HepG2 (cell line): ENCODE data around the gene HYAL1. TPM values are rescaled to one million over a fixed set of nuclear protein-coding genes. Genes with fewer than 3 reads are reported as not detected.
A peak's percentile ranks its signal among the peaks of the same experiment; 100 is the strongest.

Experiments used
- AGO2 ChIP-seq: fragments of 200-400 bp; formaldehyde crosslinking; optimal IDR thresholded peaks from 2 replicates; pipeline ENCODE3; 2017; ENCODE audit warnings: mild to moderate bottlenecking, low read depth, low read length, moderate library complexity
- CBX1 ChIP-seq: IDR thresholded peaks from one replicate; pipeline ENCODE4 v1.6.1; 2016; ENCODE audit warnings: antibody characterized with exemption, low read depth
- ELF1 ChIP-seq: sonication (generic); formaldehyde crosslinking; IDR thresholded peaks from 2 replicates; pipeline ENCODE4 v1.4.0; 2020; ENCODE audit warnings: missing genetic modification reagents
- FOXC1 ChIP-seq: sonication (generic); formaldehyde crosslinking; IDR thresholded peaks from 2 replicates; pipeline ENCODE4 v1.8.0; 2022; ENCODE audit warnings: mild to moderate bottlenecking, missing genetic modification reagents, borderline replicate concordance
- GABPB1 ChIP-seq: IDR thresholded peaks from 2 replicates; pipeline ENCODE4 v1.6.1; 2016; ENCODE audit warnings: mild to moderate bottlenecking, missing genetic modification reagents, moderate library complexity, missing compliant biosample characterization
- NR2F2 ChIP-seq: IDR thresholded peaks from 2 replicates; pipeline ENCODE4 v1.6.1; 2012; ENCODE audit warnings: low read depth, inconsistent platforms, borderline replicate concordance
- NRL ChIP-seq: sonication (generic); formaldehyde crosslinking; IDR thresholded peaks from 2 replicates; pipeline ENCODE4 v1.5.0; 2020; ENCODE audit warnings: missing genetic modification reagents, mild to moderate bottlenecking, moderate library complexity, borderline replicate concordance
- POLR2G ChIP-seq: fragments of 200-400 bp; formaldehyde crosslinking; IDR thresholded peaks from 2 replicates; pipeline ENCODE4 v1.6.1; 2018; ENCODE audit warnings: mild to moderate bottlenecking, low read depth, low read length, moderate library complexity
- RAD51 ChIP-seq: fragments of 450-650 bp; IDR thresholded peaks from 2 replicates; pipeline ENCODE4 v1.6.1; 2016; ENCODE audit warnings: borderline replicate concordance
- RBFOX2 ChIP-seq: fragments of 200-400 bp; formaldehyde crosslinking; IDR thresholded peaks from 2 replicates; pipeline ENCODE4 v1.6.1; 2017; ENCODE audit warnings: low read depth, mild to moderate bottlenecking, low read length
- SAP130 ChIP-seq: IDR thresholded peaks from 2 replicates; pipeline ENCODE4 v1.6.1; 2016; ENCODE audit warnings: low read depth
- ZBTB21 ChIP-seq: sonication (generic); formaldehyde crosslinking; IDR thresholded peaks from 2 replicates; pipeline ENCODE4 v1.4.0; 2020; ENCODE audit warnings: missing genetic modification reagents
- ZKSCAN8 ChIP-seq: IDR thresholded peaks from 2 replicates; pipeline ENCODE4 v1.6.1; 2016; ENCODE audit warnings: borderline replicate concordance, missing genetic modification reagents, missing compliant biosample characterization
- ZMYM4 ChIP-seq: sonication (generic); formaldehyde crosslinking; IDR thresholded peaks from 2 replicates; pipeline ENCODE4 v1.8.1; 2023; ENCODE audit warnings: mild to moderate bottlenecking, missing genetic modification reagents
- ZNF782 ChIP-seq: sonication (generic); formaldehyde crosslinking; IDR thresholded peaks from 2 replicates; pipeline ENCODE4 v1.4.0; 2020; ENCODE audit warnings: missing genetic modification reagents, mild to moderate bottlenecking, borderline replicate concordance
- polyA plus RNA-seq, 8 experiments: library from polyadenylated mRNA; depleted of rRNA in 3 of 8; stranded (reverse) in 7 of 8; unstranded in 1 of 8; fragments of >200 nt; fragmentation: Illumina TruSeq in 4 of 8; extraction: Trizol in 4 of 8; gene quantifications; 2 replicates each; pipeline versions ENCODE4 v1.2.1 to v1.2.3, GENCODE V29; 2011 to 2016; ENCODE audit warnings: low read depth in 4 of 8, missing spikeins in 1 of 8, mixed read lengths in 1 of 8; ENCODE audit not compliant: insufficient read depth in 1 of 8
- total RNA-seq, 5 experiments: library from RNA; depleted of rRNA; stranded (reverse); fragments of >200 nt; fragmentation: Illumina TruSeq; extraction: Trizol; gene quantifications; 2 replicates each; pipeline ENCODE4 v1.2.3, GENCODE V29; 2016; ENCODE audit warnings: low read depth in 1 of 5
- TF ChIP-seq, protein P1 (sequence below): IDR thresholded peaks from 2 replicates; pipeline ENCODE4 v1.4.0; 2020; ENCODE audit warnings: mild to moderate bottlenecking, missing genetic modification reagents
- TF ChIP-seq, protein P2 (sequence below): sonication (generic); formaldehyde crosslinking; IDR thresholded peaks from 2 replicates; pipeline ENCODE4 v1.4.0; 2020; ENCODE audit warnings: mild to moderate bottlenecking, missing genetic modification reagents
- TF ChIP-seq, protein P3 (sequence below): sonication (generic); formaldehyde crosslinking; IDR thresholded peaks from 2 replicates; pipeline ENCODE4 v1.5.0; 2020; ENCODE audit warnings: mild to moderate bottlenecking, missing genetic modification reagents, borderline replicate concordance
- TF ChIP-seq, protein P4 (sequence below): IDR thresholded peaks from 2 replicates; pipeline ENCODE4 v1.6.1; 2016; ENCODE audit warnings: missing genetic modification reagents, missing compliant biosample characterization
- TF ChIP-seq, protein P5 (sequence below): sonication (generic); formaldehyde crosslinking; IDR thresholded peaks from 2 replicates; pipeline ENCODE4 v1.5.0; 2020; ENCODE audit warnings: missing genetic modification reagents, mild to moderate bottlenecking, borderline replicate concordance

The HYAL1 gene
- total and polyA plus RNA-seq, 2 of the 13 experiments (the other 11 are each of a cell fraction or from before 2014, with no cell fraction given): 76.5 to 193 TPM

DNA sequence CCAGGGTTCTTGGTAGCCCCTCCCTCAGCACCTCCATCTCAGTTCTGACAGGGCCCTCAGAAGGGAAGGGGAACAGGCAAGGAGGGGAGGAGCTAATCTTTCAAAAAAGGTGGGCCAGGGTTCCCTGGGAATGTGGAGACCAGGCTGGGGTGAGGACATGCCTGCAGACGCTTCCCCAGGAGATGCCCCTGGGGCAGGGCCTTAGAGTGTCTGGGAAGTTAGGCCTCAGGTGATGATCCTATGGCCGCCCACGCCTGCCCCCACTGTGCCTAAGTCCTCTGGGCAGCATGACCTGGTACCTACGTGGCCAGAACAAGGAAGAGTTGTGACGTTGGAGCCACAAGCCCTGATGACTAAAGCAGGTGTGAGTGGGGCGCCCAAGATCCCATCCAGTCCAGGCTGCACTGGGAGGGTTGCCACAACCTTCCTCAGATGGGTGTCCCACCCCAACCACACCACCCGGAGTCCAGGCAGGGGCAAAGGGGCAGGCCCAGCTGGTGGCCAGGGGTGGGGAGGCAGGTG lies 38.3 kb downstream of the HYAL1 start (continued):
- peak; percentile 70 for TF ChIP-seq ZBTB21 (CRISPR knock-in tag)
- TF ChIP-seq ELF1 (CRISPR knock-in tag): 0 out of 2 replicates have a peak, but pooled peaks have one; percentile 3
- TF ChIP-seq POLR2G: peak; percentile 37; the same call in 1 of the 2 replicates
- no peak for TF ChIP-seq NR2F2
- TF ChIP-seq, protein P1, sequence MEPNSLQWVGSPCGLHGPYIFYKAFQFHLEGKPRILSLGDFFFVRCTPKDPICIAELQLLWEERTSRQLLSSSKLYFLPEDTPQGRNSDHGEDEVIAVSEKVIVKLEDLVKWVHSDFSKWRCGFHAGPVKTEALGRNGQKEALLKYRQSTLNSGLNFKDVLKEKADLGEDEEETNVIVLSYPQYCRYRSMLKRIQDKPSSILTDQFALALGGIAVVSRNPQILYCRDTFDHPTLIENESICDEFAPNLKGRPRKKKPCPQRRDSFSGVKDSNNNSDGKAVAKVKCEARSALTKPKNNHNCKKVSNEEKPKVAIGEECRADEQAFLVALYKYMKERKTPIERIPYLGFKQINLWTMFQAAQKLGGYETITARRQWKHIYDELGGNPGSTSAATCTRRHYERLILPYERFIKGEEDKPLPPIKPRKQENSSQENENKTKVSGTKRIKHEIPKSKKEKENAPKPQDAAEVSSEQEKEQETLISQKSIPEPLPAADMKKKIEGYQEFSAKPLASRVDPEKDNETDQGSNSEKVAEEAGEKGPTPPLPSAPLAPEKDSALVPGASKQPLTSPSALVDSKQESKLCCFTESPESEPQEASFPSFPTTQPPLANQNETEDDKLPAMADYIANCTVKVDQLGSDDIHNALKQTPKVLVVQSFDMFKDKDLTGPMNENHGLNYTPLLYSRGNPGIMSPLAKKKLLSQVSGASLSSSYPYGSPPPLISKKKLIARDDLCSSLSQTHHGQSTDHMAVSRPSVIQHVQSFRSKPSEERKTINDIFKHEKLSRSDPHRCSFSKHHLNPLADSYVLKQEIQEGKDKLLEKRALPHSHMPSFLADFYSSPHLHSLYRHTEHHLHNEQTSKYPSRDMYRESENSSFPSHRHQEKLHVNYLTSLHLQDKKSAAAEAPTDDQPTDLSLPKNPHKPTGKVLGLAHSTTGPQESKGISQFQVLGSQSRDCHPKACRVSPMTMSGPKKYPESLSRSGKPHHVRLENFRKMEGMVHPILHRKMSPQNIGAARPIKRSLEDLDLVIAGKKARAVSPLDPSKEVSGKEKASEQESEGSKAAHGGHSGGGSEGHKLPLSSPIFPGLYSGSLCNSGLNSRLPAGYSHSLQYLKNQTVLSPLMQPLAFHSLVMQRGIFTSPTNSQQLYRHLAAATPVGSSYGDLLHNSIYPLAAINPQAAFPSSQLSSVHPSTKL (CRISPR knock-in tag): no peak
- peak; percentile 30 for TF ChIP-seq CBX1
- TF ChIP-seq GABPB1 (CRISPR knock-in tag): 0 out of 2 replicates have a peak, but pooled peaks have one; percentile 3
- TF ChIP-seq, protein P2, sequence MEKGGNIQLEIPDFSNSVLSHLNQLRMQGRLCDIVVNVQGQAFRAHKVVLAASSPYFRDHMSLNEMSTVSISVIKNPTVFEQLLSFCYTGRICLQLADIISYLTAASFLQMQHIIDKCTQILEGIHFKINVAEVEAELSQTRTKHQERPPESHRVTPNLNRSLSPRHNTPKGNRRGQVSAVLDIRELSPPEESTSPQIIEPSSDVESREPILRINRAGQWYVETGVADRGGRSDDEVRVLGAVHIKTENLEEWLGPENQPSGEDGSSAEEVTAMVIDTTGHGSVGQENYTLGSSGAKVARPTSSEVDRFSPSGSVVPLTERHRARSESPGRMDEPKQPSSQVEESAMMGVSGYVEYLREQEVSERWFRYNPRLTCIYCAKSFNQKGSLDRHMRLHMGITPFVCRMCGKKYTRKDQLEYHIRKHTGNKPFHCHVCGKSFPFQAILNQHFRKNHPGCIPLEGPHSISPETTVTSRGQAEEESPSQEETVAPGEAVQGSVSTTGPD (CRISPR knock-in tag): peak; percentile 19; the same call in 1 of the 2 replicates
- TF ChIP-seq, protein P3, sequence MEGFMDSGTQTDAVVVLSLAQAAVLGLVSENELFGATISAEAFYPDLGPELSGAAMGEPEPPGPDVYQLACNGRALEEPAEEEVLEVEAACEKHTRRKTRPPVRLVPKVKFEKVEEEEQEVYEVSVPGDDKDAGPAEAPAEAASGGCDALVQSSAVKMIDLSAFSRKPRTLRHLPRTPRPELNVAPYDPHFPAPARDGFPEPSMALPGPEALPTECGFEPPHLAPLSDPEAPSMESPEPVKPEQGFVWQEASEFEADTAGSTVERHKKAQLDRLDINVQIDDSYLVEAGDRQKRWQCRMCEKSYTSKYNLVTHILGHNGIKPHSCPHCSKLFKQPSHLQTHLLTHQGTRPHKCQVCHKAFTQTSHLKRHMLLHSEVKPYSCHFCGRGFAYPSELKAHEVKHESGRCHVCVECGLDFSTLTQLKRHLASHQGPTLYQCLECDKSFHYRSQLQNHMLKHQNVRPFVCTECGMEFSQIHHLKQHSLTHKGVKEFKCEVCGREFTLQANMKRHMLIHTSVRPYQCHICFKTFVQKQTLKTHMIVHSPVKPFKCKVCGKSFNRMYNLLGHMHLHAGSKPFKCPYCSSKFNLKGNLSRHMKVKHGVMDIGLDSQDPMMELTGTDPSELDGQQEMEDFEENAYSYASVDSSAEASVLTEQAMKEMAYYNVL: 0 out of 2 replicates have a peak, but pooled peaks have one; percentile 37
- peak; percentile 74; the same call in 1 of the 2 replicates for TF ChIP-seq NRL (CRISPR knock-in tag)
- 0 out of 2 replicates have a peak, but pooled peaks have one; percentile 39 for TF ChIP-seq SAP130
- no peak for TF ChIP-seq FOXC1 (CRISPR knock-in tag)
- no peak for TF ChIP-seq ZNF782 (CRISPR knock-in tag)
- TF ChIP-seq ZKSCAN8 (CRISPR knock-in tag): no peak
- TF ChIP-seq, protein P4, sequence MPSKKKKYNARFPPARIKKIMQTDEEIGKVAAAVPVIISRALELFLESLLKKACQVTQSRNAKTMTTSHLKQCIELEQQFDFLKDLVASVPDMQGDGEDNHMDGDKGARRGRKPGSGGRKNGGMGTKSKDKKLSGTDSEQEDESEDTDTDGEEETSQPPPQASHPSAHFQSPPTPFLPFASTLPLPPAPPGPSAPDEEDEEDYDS (CRISPR knock-in tag): 0 out of 2 replicates have a peak, but pooled peaks have one; percentile 22
- no peak for TF ChIP-seq RAD51
- TF ChIP-seq RBFOX2: 0 out of 2 replicates have a peak, but pooled peaks have one; percentile 42
- TF ChIP-seq, protein P5, sequence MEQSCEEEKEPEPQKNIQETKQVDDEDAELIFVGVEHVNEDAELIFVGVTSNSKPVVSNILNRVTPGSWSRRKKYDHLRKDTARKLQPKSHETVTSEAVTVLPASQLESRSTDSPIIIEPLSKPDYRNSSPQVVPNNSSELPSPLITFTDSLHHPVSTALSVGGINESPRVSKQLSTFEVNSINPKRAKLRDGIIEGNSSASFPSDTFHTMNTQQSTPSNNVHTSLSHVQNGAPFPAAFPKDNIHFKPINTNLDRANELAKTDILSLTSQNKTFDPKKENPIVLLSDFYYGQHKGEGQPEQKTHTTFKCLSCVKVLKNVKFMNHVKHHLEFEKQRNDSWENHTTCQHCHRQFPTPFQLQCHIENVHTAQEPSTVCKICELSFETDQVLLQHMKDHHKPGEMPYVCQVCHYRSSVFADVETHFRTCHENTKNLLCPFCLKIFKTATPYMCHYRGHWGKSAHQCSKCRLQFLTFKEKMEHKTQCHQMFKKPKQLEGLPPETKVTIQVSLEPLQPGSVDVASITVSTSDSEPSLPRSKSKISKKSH (CRISPR knock-in tag): peak; percentile 48; the same call in 1 of the 2 replicates
- no peak for TF ChIP-seq ZMYM4 (CRISPR knock-in tag)
- TF ChIP-seq AGO2: peak; percentile 70
